HG03558 (cell line): ENCODE measurements around the gene FHDC1.

ENCODE experiments used
- ATAC-seq: cut with Tn5 transposase; IDR thresholded peaks from one replicate; pipeline ENCODE4 v1.9.1; 2021; ENCODE audit warnings: moderate number of reproducible peaks; ENCODE audit not compliant: unreplicated experiment; ENCODE audit errors: extremely low read depth

Gene FHDC1

DNA sequence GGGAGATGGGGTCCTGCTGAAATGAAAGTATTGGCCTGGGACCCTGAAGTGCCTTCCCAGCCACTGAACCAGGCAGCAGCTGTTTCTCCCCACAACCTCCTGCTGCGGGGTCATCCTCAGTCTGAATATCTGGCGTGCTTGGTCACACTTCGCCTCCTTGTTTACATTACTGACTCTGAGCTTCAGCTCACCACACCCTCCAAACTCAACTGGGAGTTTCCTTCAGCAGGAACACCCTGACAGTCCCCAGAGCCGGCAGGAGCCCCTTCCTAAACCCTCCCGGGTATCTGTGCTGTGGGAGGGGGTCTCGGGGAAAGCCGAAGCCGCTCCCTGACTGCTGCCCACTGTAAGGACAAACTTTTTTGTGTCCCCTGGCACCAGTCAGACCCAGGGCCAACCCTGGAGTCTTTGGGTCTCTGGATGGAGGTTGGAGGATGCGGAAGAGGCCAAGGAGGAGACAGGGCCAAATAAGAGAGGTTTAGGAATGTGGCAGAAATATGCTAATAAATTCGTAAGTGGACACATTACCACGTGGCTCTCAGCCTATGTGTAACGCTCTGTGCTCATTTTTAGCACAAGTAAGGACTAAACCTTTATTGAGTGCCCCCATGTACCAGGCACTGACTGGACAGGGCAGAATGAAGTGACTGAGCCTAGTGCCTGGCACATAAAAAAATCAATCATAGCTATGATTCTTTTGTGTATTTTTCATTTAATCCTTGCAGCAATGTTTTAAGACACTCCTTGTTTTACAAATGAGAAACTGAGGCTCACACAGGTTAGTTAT lies 20.7 kb downstream of the FHDC1 start:
- ATAC-seq, result no peak

GRCh38 chr4:152957437-152958171 lies 21.5 kb downstream of the FHDC1 start:
- no peak for ATAC-seq

GRCh38 chr4:152959080-152959479 lies 23.0 kb downstream of the FHDC1 start:
- ATAC-seq, result no peak

GRCh38 chr4:152960082-152960481 lies 24.0 kb downstream of the FHDC1 start:
- ATAC-seq, result no peak

- ATAC-seq, result no peak
Measured at GRCh38 chr4:152961014-152961772, 25.1 kb downstream of the FHDC1 start.

GRCh38 chr4:152961773-152962115 lies 25.6 kb downstream of the FHDC1 start:
- ATAC-seq, result no peak

DNA sequence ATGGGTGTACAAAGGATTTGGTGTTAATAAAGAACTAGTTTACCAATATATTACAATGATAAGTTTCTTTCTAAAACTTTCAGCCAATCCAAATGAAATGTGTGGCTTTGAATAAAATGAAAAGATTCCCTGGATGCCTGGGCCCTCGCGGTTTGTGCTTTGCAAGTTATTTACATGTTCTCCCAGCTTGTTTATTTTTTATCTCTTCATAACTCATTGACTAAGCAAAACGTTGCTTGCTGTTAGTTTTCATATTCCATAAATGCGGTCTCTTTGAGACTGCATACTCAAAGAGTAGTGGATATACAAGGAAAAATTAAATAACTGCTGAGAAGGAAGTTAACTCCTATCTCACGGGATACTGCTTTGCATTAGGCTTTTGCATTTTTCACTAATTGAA lies 26.0 kb downstream of the FHDC1 start:
- ATAC-seq, result no peak

DNA sequence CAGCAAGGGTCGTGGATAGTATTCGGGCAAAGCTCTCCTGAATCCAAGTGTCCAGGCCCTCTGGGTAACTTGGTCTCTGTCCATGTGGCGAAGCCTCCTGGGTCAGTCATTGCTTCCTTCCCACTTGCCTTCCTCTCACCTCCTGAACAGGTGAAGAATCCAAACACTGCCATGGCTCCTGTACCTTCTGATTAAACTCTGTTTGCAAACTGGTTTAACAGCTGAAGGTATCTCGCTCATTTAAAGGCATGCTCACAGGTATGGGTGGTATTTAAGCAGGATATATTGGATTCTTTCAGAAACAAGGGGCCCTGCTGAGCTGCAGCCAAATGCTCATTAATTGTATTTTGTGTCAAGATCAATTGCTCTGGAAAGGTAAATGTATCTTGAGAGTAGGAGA lies 28.2 kb downstream of the FHDC1 start:
- ATAC-seq, result no peak

GRCh38 chr4:152965611-152966010 lies 29.5 kb downstream of the FHDC1 start:
- no peak for ATAC-seq

- no peak for ATAC-seq
Measured at GRCh38 chr4:152967907-152968306, 31.8 kb downstream of the FHDC1 start.

GRCh38 chr4:152968806-152969394 lies 32.8 kb downstream of the FHDC1 start:
- ATAC-seq, result no peak

DNA sequence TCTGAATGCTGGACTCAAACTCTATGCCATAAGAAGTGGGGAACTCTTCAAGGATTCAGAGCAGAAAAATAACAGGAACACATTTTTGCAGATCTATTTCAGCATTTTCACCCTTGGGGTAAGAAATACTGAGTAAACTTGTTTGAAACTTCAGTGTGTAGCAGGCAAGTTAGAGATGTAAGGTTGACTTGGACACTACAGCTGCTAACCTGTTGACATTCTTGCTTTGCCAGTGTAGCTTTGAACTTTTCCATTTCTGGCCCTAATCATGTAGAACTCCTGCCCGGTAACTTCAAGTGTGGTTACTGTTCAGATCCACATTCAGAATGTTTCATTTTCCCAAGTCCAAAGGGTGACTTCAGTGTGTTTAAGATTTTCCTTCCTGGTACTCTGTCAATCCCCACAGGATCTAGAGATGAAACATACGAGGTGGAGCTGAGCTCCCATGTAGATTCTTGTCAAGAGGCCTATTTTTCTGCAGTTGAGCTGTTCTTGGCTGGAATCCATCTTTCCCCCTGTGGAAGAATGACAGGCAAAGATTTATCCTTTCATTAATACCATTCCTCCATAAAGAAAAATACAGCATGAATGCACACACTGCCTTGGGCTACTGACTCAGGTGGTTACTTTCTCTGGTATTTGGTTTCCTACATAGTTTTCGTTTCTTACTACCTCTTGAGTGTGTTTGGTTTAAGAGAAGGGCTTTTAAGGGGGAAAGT lies 34.1 kb downstream of the FHDC1 start:
- ATAC-seq, result no peak

DNA sequence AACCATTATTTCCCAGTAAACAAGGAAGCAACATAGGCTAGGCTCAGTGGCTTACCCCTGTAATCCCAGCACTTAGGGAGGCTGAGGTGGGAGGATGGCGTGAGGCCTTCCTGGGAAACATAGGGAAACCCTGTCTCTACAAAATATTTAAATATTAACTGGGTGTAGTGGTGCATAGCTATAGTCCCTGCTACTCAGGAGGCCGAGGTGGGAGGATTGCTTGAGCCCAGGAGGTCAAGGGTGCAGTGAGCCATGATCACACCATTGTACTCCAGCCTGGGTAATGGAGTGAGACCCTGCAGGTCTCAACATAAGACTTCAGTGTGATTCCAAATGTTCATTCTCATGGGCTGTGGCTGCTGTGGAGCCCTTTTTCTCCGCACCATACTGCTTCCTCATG lies 34.9 kb downstream of the FHDC1 start:
- no peak for ATAC-seq

GRCh38 chr4:152972821-152973628 lies 36.9 kb downstream of the FHDC1 start:
- ATAC-seq, result no peak

GRCh38 chr4:152973629-152974467 lies 37.7 kb downstream of the FHDC1 start:
- ATAC-seq, result no peak

GRCh38 chr4:152974468-152975379 lies 38.6 kb downstream of the FHDC1 start:
- ATAC-seq, result no peak

- ATAC-seq, result no peak
Measured at GRCh38 chr4:152975380-152976211, 39.5 kb downstream of the FHDC1 start.
